NOMO-1 (cell line): Measurements from ENCODE around the gene HRH1.
"Not testable (repeated sequence)": the region's sequence is repeated elsewhere in the genome, so short reads cannot be mapped to it uniquely, and the experiment has no call there.

Experiments
- DNase-seq, 2 experiments: peaks; one replicate each; lab custom pipeline; 2025; ENCODE audit not compliant: unreplicated experiment in 2 of 2; lab: John Stamatoyannopoulos, UW

HRH1 gene, protein sequence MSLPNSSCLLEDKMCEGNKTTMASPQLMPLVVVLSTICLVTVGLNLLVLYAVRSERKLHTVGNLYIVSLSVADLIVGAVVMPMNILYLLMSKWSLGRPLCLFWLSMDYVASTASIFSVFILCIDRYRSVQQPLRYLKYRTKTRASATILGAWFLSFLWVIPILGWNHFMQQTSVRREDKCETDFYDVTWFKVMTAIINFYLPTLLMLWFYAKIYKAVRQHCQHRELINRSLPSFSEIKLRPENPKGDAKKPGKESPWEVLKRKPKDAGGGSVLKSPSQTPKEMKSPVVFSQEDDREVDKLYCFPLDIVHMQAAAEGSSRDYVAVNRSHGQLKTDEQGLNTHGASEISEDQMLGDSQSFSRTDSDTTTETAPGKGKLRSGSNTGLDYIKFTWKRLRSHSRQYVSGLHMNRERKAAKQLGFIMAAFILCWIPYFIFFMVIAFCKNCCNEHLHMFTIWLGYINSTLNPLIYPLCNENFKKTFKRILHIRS

GRCh38 chr3:11154036-11154952 is at the start of gene HRH1:
TSS of gene HRH1 (plus strand) at chr3:11154493. CDS start at chr3:11259038, 104,545 bp downstream.
- no peak for DNase-seq

DNA sequence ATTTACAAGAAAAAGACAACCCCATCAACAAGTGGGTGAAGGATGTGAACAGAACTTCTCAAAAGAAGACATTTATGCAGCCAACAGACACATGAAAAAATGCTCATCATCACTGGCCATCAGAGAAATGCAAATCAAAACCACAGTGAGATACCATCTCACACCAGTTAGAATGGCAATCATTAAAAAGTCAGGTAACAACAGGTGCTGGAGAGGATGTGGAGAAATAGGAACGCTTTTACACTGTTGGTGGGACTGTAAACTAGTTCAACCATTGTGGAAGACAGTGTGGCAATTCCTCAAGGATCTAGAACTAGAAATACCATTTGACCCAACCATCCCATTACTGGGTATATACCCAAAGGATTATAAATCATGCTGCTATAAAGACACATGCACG is 41.0 kb upstream of the HRH1 start:
- not testable (repeated sequence) for DNase-seq

GRCh38 chr3:11115548-11115947 is 38.7 kb upstream of the HRH1 start:
- DNase-seq = no peak

DNA sequence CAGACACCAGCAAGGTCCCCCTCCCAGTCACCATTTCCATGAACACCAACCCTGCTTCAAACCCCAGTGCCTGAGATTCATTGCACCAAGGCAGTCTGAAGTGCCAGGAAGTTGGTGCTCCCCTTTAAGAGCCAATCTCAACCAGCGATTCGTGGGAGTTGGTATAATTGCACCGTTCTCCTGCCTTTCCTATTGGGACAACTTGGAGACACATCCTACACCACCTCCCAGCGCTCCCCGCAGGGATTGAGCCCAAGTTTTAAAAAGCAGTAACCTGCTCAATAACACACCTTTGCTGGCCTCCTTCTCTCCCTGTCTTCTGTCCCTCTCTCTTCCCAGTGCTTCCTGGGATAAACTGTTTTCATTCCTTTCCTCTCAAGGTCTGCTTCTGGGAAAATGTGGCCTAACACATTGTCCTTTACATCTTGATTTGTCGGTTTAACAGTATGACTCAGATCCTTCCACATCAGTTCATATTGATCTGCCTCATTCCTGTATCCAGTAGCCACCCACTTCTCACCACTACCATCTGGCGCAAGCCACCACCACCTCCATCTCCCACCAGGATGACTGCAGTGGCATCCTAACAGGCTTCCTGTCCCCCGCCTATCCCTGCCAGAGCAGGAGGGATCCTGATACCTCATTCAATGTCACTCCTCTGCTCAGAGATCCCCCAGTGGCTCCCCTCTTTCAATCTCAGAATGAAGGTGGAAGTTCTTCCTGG is 37.8 kb upstream of the HRH1 start:
- DNase-seq = no peak

DNA sequence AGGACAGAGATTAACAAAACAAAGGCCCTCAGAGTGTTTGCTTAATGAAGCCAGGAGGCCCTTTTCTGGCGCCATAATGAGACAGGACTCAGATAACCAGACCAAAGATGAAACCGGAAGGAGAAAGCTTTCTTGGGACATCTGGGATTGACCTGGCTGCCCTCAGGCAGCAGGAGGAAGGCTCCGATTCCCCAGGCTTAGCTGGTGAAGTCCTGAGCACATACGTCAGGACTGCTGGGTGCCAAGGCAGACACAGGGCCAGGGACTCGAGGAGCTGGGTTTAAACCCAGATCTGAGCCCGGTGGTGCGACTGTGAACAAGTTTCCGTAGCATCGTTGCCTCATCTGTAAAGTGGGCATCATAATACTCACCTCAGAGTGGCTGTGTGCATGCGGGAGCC is 36.7 kb upstream of the HRH1 start:
- DNase-seq = no peak

- DNase-seq = no peak
These were observed 36.1 kb upstream of the HRH1 start for GRCh38 chr3:11118181-11118682.

DNA sequence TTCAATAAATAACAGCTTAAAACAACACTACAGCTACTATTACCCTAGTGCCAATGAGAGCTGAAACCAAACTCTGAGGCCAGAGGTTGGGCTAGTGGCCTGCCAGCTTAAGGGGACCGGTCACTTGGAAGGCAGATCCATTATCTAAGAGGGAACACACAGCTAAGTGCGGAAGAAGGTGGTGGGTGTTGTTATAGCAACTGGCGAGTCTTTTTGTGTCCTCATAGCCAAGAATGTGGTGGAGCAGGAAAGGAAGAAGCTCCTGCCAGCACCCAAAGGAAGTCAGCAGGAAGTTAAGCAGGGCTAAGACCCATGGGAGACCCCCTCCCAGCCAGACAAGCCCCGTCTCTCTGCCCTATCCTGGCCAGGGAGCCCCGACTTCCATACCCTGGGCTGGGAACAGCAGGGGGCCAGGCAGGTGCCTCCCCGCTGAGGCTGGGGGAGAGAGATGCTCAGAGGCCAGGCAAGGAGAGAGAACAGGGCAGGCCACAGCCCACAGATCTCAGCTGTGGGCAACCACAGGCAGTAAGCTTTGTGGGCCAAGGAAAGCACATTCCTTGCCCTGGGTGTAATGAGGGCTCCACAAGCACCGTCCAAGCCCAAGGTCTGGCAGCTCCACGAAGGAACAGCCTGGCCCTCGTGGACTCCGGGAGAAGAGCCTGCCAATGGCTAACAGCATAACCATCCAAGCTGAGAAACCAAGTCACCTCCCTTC is 34.0 kb upstream of the HRH1 start:
- no peak for DNase-seq

- DNase-seq = no peak
These were observed 27.6 kb upstream of the HRH1 start for GRCh38 chr3:11126653-11127052.

DNA sequence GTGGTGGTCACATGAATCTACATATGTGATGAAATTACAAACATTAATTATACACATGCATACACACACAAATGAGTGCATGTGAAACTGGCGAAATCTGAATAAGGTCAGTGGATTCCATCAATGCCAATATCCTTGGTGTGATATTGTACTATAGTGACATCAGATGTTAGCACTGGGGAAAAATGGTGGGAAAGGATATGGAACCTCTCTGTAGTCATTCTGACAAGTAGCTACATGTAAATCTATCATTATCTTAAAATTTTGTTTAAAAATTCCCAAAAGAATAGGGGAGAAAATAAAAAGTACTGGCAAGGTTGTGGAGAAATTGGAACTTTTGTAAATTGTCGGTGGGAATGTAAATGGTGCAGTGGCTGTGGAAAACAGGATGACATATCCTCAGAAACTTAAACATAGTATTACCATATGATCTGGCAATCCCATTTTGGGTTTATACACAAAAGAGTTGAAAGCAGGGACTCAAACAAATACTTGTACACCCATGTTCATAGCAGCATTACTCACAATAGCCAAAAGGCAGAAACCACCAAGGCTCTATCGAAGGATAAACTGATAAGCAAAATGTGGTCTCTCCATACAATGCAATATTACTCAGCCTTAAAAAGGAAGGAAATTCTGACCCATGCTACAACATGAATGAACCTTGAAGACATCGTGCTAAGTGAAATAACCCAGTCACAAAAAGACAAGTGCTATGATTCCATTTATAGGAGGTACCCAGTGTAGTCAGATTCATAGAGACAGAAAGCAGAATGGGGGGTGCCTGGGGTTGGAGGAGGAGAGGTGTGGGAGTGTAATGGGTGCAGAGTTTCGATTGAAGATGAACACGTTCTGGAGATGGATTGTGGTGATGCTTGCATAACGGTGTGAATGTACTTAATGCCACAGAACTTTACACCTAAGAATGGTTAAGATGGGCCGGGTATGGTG is 25.3 kb upstream of the HRH1 start:
- DNase-seq = no peak

- DNase-seq = no peak
These were observed 23.9 kb upstream of the HRH1 start for GRCh38 chr3:11130385-11130784.

- DNase-seq = no peak
These were observed 22.9 kb upstream of the HRH1 start for GRCh38 chr3:11131371-11131770.

GRCh38 chr3:11131886-11132285 is 22.4 kb upstream of the HRH1 start:
- DNase-seq = not testable (repeated sequence)

DNA sequence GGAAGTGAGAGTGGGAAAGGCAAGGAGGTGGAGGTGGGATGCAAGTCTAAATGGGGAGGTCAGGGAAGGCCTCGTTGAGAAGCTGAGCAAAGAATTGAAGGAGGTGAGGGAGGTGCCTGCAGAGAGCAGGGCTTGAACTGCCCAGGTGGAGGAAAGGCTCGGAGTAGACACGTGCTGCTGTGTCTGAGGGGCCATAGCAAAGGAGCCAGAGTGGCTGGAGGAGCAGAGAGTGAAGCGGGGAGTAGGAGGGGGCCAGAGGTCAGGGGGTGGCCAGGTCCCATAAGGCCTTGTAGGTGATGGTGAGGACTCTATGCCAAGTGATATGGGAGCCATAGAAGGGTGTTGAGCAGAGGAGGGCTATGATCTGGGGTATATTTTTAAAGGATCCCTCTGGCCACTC is 21.4 kb upstream of the HRH1 start:
- DNase-seq = no peak

- no peak for DNase-seq
These were observed 19.5 kb upstream of the HRH1 start for GRCh38 chr3:11134794-11135193.

- DNase-seq = no peak
These were observed 18.2 kb upstream of the HRH1 start for GRCh38 chr3:11136116-11136515.

DNA sequence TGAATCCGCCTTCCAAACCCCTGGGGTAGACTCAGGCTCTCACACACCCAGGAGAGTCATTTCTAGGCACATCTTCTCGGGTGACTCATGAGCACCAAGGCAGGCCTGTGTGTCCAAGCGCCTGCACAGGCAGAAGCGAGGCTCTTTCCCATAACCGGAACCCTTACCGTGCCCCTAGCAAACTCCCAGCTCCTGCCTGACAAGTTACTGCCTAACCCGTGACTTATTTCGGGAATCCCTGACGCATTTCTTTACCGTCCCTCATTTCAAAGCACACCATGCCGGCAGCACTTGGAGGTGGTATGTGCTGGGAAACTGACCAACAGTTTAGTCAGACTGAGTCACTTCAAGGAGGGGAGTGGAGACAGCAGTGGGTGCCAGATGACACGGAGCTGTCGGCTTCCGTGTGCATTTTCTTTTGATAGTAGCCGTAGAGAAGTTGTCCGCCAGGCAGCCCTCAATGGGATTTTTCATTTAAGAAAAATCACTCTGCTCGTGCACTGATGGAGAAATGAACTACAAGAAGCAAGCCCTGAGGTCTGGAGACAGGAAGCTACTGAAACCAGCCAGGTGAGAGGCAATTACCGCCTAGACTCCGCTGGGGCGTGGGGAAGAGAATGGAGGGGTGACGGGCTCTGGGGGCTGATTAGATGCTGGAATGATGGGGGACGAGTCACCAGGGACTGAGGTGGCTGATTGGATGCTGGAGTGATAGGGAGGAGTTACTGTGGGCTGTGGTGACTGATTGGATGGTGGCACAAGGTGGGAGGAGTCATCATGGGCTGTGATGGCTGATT is 17.3 kb upstream of the HRH1 start:
- DNase-seq = no peak

DNA sequence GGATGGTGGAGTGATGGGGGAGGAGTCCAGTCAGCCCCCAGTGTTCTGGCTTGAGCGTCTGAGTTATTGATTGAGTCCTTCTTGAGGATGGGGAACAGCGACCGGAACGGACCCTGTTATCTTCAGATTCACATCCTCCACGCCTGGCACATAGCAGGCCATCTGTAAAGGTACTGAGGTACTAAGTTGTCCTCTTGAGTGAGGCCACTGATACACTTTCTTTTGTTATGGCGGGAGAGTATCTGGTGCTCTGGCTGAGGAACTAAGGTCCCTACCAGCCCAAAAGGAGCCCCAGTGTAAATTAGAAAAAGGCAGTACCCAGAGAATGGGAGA is 16.7 kb upstream of the HRH1 start:
- no peak for DNase-seq

DNA sequence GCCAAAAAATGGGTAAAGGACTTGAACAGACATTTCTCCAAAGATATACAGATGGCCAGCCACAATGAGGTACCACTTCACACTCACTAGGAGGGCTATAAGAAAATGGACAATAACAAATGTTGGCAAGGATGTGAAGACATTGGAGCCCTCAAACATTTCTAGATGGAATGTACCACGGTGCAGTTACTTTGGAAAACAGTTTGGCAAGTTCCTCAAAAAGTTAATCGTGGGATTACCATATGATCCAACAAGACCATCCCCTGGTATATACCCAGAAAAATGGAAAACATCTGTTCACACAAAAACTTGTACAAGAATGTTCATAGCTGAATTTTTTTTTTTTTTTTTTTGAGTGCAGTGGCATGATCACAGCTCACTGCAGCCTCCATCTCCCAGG is 15.9 kb upstream of the HRH1 start:
- no peak for DNase-seq
